Measurements from ENCODE around the gene THRA. TPM values are rescaled to one million over a fixed set of nuclear protein-coding genes. Genes with fewer than 3 reads are reported as not detected.
A peak's percentile ranks its signal among the peaks of the same experiment; 100 is the strongest.

THRA gene
- total RNA-seq, 1 experiment from 2014 or later: 11.7 TPM

DNA sequence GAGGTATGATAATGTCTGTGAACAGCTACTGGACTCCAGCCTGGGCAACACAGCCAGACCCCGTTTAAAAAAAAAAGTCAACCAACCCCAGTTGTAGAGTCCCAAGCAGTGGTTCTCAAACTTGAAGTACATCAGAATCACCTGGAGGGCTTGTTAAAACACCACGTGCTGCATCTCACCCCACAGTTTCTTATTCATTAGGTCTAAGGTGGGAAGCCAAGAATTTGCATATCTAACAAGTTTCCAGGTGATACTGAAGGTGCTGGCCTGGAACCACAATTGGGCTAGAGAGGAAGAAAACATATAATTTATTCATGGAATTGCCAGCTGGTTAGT is 52.3 kb downstream of the THRA start:
- POLR2A ChIA-PET: interaction anchor here (0.5 to 0.7 kb wide), 2 partner anchors 87 to 100 kb away, joined by 3 to 5 read pairs; partner anchors contain the start of gene CSF3
- in situ Hi-C loops (cut with HindIII; ENCODE audit: low pct_unique_long_range_greater_than_20kb, low sequenced_read_pairs) (no loop called here), intact Hi-C loops (cut with micrococcal nuclease; ENCODE audit: unreplicated experiment) (loop anchor here (10.0 kb wide), 1 partner anchor 100 kb away; the partner anchor contains the start of gene CSF3)
- peaks cover 35% of the 10 kb centered on the region for H3K4me1 ChIP-seq (ENCODE audit: control insufficient read depth, insufficient read depth, low read length)
- H3K4me3 ChIP-seq (ENCODE audit: low read depth in 2 of 2, low read length in 2 of 2): no peak overlapping the region
- no peaks in the 10 kb centered on the region for H3K27me3 ChIP-seq (ENCODE audit: control insufficient read depth, insufficient read depth, low read length)
- no peak for DNase-seq (ENCODE audit: low read depth, low spot score)
- CTCF ChIA-PET: interaction anchor here (0.5 to 0.6 kb wide), 2 partner anchors 25 to 64 kb away, joined by 3 to 4 read pairs; partner anchors contain the start of gene CASC3
- no peaks in the 10 kb centered on the region for H3K36me3 ChIP-seq (ENCODE audit: control insufficient read depth, insufficient read depth, low read length)
- BruUV-seq (replicated peaks): no TSS peak
- TF ChIP-seq, protein P1, sequence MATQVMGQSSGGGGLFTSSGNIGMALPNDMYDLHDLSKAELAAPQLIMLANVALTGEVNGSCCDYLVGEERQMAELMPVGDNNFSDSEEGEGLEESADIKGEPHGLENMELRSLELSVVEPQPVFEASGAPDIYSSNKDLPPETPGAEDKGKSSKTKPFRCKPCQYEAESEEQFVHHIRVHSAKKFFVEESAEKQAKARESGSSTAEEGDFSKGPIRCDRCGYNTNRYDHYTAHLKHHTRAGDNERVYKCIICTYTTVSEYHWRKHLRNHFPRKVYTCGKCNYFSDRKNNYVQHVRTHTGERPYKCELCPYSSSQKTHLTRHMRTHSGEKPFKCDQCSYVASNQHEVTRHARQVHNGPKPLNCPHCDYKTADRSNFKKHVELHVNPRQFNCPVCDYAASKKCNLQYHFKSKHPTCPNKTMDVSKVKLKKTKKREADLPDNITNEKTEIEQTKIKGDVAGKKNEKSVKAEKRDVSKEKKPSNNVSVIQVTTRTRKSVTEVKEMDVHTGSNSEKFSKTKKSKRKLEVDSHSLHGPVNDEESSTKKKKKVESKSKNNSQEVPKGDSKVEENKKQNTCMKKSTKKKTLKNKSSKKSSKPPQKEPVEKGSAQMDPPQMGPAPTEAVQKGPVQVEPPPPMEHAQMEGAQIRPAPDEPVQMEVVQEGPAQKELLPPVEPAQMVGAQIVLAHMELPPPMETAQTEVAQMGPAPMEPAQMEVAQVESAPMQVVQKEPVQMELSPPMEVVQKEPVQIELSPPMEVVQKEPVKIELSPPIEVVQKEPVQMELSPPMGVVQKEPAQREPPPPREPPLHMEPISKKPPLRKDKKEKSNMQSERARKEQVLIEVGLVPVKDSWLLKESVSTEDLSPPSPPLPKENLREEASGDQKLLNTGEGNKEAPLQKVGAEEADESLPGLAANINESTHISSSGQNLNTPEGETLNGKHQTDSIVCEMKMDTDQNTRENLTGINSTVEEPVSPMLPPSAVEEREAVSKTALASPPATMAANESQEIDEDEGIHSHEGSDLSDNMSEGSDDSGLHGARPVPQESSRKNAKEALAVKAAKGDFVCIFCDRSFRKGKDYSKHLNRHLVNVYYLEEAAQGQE (IDR thresholded peaks at IDR 0.05; ENCODE audit: insufficient read depth in 1 of 2, low read depth in 2 of 2, low read length in 1 of 2): no peak
- TF ChIP-seq, protein P2, sequence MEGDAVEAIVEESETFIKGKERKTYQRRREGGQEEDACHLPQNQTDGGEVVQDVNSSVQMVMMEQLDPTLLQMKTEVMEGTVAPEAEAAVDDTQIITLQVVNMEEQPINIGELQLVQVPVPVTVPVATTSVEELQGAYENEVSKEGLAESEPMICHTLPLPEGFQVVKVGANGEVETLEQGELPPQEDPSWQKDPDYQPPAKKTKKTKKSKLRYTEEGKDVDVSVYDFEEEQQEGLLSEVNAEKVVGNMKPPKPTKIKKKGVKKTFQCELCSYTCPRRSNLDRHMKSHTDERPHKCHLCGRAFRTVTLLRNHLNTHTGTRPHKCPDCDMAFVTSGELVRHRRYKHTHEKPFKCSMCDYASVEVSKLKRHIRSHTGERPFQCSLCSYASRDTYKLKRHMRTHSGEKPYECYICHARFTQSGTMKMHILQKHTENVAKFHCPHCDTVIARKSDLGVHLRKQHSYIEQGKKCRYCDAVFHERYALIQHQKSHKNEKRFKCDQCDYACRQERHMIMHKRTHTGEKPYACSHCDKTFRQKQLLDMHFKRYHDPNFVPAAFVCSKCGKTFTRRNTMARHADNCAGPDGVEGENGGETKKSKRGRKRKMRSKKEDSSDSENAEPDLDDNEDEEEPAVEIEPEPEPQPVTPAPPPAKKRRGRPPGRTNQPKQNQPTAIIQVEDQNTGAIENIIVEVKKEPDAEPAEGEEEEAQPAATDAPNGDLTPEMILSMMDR (IDR thresholded peaks at IDR 0.05): no peak
- TF ChIP-seq POLR2AphosphoS5 (IDR thresholded peaks at IDR 0.05; ENCODE audit: low read depth, low read length) (0 out of 2 replicates have a peak, but pooled peaks have one; percentile 16), SIN3A (IDR thresholded peaks at IDR 0.05; ENCODE audit: borderline replicate concordance, insufficient read depth, low read depth, low read length) (no peak), TCF7L2 (IDR thresholded peaks at IDR 0.05; ENCODE audit: low read depth, low read length) (no peak)
- no peaks in the 10 kb centered on the region for H3K9me3 ChIP-seq (ENCODE audit: control insufficient read depth, insufficient read depth, low read depth, low read length)
- peak overlapping the region; percentile 97 for H3K27ac ChIP-seq (ENCODE audit: low read length)
- no peak for ATAC-seq

DNA sequence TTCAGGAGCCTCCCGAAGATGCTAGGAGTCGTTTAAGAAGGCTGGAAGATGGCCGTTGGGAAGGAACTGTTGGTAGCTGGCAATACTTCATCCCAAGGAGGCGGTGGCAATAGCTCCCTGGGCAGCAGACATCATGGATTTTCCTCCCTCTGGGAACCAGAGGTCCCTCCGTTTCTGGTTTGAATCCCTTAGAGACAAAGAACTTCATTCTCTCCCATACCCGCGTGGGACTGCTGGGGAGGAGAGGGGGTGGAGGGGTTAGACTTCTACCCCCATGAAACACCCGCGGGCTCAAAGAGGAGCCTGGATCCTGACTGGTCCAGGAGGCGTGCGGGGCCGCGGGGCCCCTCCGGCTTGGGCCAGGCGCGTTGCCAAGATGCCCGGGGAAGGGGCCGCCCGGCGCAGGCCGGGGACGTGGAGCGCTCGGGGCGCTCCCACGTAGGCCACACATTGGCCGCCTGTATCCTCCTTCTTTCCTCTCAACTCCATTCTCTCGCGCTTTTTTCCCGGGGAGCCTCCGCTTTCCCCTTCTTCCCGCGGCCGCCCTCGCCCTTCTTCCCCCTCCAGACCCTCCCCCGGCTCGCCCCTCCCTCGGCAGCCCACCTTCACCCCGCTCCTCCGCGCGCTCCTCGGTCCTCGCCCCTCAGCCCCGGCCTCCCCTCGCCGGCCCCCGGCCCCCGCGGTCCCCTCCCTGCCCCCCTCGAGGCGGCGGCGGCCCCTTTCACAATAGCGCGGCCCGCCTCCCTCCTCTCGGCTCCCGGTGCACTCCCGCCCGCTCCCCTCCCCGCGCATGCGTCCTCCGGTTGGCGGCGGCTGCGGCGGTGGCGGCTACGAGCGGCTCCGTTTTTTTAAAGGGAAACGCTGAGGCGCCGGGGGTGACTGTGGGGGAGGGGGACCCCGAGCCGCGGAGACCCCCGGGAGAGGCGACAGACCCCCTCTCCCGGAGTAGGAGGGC is 58.7 kb downstream of the THRA start, which contains the start of gene MSL1:
MSL1 (plus strand) TSS at position 791 of the 955 bp plus-strand sequence. CDS start 642 bp downstream, outside the sequence.
- TF ChIP-seq TCF7L2 (IDR thresholded peaks at IDR 0.05; ENCODE audit: low read depth, low read length) (no peak), POLR2AphosphoS5 (IDR thresholded peaks at IDR 0.05; ENCODE audit: low read depth, low read length) (peak; percentile 63), SIN3A (IDR thresholded peaks at IDR 0.05; ENCODE audit: borderline replicate concordance, insufficient read depth, low read depth, low read length) (no peak; the same call in 1 of the 2 replicates)
- TF ChIP-seq, protein P1 (IDR thresholded peaks at IDR 0.05; ENCODE audit: insufficient read depth in 1 of 2, low read depth in 2 of 2, low read length in 1 of 2): no peak
- TF ChIP-seq, protein P2 (IDR thresholded peaks at IDR 0.05): no peak
- Histone ChIP-seq H3K27me3 (ENCODE audit: control insufficient read depth, insufficient read depth, low read length) (no peaks in the 10 kb centered on the region), H3K9me3 (ENCODE audit: control insufficient read depth, insufficient read depth, low read depth, low read length) (no peaks in the 10 kb centered on the region), H3K27ac (ENCODE audit: low read length) (peak within 1 kb of the TSS; percentile 92), H3K4me3 (ENCODE audit: low read depth in 2 of 2, low read length in 2 of 2) (peak within 1 kb of the TSS; percentile 76 to 93), H3K36me3 (ENCODE audit: control insufficient read depth, insufficient read depth, low read length) (peaks cover 7% of the 10 kb centered on the region; the same call in 1 of the 2 replicates), H3K4me1 (ENCODE audit: control insufficient read depth, insufficient read depth, low read length) (peaks cover 15% of the 10 kb centered on the region)
- ATAC-seq (peak; percentile 79), DNase-seq (ENCODE audit: low read depth, low spot score) (no peak)
- in situ Hi-C loops (cut with HindIII; ENCODE audit: low pct_unique_long_range_greater_than_20kb, low sequenced_read_pairs): no loop called here
- intact Hi-C loops (cut with micrococcal nuclease; ENCODE audit: unreplicated experiment): no loop called here
- TSS peak; percentile 94 for BruUV-seq (replicated peaks)
- POLR2A ChIA-PET: interaction anchor here (0.5 to 0.7 kb wide), 5 partner anchors 19 to 131 kb away, joined by 3 to 12 read pairs (median 3); no protein-coding TSS in a partner anchor
- CTCF ChIA-PET: interaction anchor here (0.6 to 4.2 kb wide), 3 partner anchors 9 to 275 kb away, joined by 3 to 34 read pairs (median 9); no protein-coding TSS in a partner anchor

Data from Panc1 (cell line).